HG03108 (cell line): ENCODE results near the gene C11orf98.
A peak's percentile ranks its signal among the peaks of the same experiment; 100 is the strongest.
"Not testable (repeated sequence)": the region's sequence is repeated elsewhere in the genome, so short reads cannot be mapped to it uniquely, and the experiment has no call there.

Source experiments
- ATAC-seq: cut with Tn5 transposase; IDR thresholded peaks from one replicate; pipeline ENCODE4 v1.9.1; 2021; ENCODE audit warnings: moderate library complexity; ENCODE audit not compliant: unreplicated experiment

The C11orf98 gene

GRCh38 chr11:62665075-62665598, at the start of gene C11orf98, which contains the start of gene CSKMT:
Gene C11orf98 (minus strand): TSS chr11:62665210. CDS start chr11:62665169, 41 bp downstream.
Gene CSKMT (plus strand): TSS chr11:62665312. CDS start chr11:62665880, 568 bp downstream.
- ATAC-seq, result peak; percentile 75

DNA sequence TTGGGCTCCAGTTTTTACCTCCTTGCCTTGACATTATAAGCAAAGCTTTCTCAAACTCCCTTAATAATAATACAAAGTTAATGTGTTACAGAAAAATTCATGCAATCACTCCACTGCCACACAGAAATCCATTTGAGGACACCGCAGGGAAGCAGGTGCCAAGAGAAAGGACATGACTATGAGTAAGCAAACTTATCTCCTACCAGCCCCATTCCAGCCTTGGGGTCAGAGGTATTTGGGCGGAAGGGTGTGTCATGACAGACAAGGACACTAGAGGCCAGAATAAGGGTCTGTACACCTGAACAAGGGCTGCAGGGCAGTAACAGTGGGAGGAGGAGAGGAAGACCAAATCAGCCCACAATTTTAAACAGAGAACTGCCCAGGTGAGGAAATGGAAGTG, 48.3 kb upstream of the C11orf98 start:
- ATAC-seq, result no peak

DNA sequence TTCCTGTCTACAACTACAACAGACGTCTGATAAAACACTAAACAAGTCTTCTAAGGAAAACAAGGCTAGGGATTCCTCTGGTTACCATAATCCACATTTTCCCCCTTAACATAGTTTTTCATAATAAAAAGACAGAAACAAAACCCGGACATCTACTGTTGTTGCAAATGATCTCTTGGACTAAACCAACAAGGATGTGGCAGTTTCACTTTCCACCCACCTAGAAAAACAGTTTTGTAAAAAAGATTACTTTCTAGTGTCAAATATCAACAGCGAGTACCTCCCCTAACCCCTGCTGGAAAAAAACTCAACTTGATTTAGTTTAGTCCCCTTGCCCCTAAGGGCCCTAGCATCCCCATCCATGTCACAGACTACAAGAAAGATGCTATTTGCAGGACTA, 47.9 kb upstream of the C11orf98 start:
- ATAC-seq, result no peak

GRCh38 chr11:62712276-62712812, 47.3 kb upstream of the C11orf98 start:
- ATAC-seq, result no peak

DNA sequence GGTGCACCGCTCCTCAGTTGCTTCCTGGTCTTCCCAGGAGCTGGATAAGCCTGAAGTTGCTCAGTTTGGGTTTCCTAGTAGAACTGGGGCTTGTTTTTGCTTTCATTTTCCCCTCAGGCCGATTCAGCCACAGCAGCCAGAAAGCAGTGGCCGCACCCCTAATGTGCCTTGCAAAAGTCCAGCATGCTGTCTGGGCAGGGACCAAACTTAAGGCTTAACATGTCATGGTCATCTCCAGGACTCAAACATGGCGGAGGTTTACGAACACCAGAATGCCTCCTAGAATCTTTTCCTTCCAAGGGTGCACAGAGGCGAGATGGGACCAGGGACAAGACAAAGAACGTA, 45.0 kb upstream of the C11orf98 start:
- no peak for ATAC-seq

GRCh38 chr11:62709247-62710000, 44.4 kb upstream of the C11orf98 start:
- peak; percentile 63 for ATAC-seq

GRCh38 chr11:62708793-62709192, 43.8 kb upstream of the C11orf98 start:
- ATAC-seq, result no peak

DNA sequence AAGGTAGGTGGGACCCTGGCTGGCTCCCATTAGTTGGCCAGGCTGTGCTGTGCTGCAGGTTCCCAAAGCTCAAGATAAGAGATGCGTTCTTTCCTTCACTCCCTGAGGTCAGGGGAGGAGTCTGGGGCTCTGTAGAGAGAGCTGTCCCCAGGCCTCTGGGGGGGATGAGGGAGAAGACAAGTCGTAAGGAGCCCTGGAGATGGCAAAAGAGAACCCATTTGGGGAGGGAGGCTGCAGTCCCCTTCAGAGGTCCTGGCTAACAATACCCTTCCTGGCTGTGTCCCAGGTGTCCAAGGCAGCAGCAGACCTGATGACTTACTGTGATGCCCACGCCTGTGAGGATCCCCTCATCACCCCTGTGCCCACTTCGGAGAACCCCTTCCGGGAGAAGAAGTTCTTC, 43.4 kb upstream of the C11orf98 start:
- ATAC-seq, result no peak

GRCh38 chr11:62707277-62707861, 42.4 kb upstream of the C11orf98 start, which contains the start of the genes BSCL2 and GNG3:
Gene BSCL2 (minus strand): TSS chr11:62707424. CDS start chr11:62707195, 229 bp downstream.
Gene GNG3 (plus strand): TSS chr11:62707676. CDS start chr11:62708296, 620 bp downstream.
- no peak for ATAC-seq

GRCh38 chr11:62706850-62707247, 41.8 kb upstream of the C11orf98 start:
- no peak for ATAC-seq

DNA sequence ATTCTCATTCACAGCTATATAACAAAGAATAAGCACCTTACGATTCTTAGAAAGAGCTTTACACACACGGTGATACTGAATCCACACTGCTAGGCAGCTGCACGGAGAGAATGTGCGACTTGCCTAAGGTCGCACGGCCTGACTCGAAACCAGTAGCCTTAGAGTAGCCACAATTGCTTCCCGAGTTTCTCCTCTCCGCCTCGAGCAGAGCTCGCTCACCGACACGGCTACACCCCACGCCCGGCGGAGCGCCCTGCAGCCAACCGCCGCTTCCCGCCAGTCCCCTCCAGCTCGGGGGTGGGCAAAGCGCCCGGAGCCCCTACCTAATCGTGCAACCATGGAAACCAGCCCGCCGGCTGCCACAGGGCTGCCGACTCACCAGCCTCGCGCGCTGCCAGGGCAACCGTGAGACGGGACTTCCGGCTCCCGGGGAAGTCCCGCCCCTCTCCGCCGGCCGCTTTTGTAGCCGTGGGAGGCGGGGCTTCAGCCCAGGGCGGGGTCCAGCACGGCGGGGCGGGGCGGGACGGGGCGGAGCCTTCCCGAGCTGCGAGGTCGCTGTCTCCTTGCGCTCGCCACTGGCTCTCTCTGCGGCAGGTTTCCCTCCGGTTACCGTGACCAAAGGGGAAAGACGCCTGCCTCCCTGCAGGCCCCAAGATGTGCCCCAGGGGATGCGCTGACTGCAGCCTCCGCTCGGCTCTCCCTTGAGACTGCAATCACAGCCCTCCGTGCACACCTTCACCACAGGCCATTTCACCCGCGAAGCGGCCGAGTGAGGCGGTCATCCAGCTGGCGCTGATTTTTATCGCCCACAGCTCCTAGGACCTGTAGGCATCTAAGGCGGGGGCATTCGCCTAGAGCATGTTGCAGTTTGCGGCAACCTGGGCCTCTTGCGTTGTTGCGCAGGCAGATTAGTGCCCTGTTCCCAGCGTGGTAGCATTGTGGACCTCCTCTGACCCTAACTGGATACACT, 41.2 kb upstream of the C11orf98 start:
- peak; percentile 52 for ATAC-seq

GRCh38 chr11:62705413-62705812, 40.4 kb upstream of the C11orf98 start:
- ATAC-seq, result no peak

- ATAC-seq, result not testable (repeated sequence)
Observed at GRCh38 chr11:62703921-62704320, 38.9 kb upstream of the C11orf98 start.

GRCh38 chr11:62702246-62702645, 37.2 kb upstream of the C11orf98 start:
- no peak for ATAC-seq

GRCh38 chr11:62694455-62695167, 29.6 kb upstream of the C11orf98 start:
- ATAC-seq, result no peak

GRCh38 chr11:62693624-62694023, 28.6 kb upstream of the C11orf98 start:
- ATAC-seq, result not testable (repeated sequence)

GRCh38 chr11:62689421-62690183, 24.6 kb upstream of the C11orf98 start, which contains the start of gene LRRN4CL:
Gene LRRN4CL (minus strand): TSS chr11:62689530. CDS start chr11:62688508, 1,022 bp downstream.
- ATAC-seq, result no peak

DNA sequence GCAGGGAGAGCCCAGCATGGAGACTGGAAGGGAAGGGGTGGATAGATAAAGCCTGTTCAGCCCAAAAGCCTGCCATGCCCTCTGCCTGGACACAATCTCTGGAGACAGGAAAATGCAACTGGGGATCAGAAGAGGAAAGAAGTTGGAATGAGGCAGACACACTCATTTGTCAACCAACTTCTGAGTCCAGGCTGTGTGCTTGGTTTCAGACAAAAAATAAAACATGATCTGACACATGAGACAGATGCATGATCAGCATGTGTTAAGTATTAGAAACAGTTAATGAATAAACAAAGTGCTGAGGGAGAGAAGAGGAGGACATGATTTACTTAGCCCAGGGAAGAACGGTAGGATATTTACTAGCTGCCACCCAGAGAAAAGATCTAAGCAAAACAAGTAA, 23.5 kb upstream of the C11orf98 start:
- ATAC-seq, result no peak
